Stimulated activated CD4-positive, alpha-beta T cell treated with anti-CD3 and anti-CD28 coated beads, Interleukin-15, amount 100 ng/mL, for 48 hours (primary cell): Measurements from ENCODE around the gene PCF11.

Experiments
- DNase-seq, 2 donors: peaks; one replicate each; pipeline ENCODE4 v3.0.0-alpha.2; 2020; ENCODE audit warnings: low read depth in 2 of 2

The PCF11 gene

DNA sequence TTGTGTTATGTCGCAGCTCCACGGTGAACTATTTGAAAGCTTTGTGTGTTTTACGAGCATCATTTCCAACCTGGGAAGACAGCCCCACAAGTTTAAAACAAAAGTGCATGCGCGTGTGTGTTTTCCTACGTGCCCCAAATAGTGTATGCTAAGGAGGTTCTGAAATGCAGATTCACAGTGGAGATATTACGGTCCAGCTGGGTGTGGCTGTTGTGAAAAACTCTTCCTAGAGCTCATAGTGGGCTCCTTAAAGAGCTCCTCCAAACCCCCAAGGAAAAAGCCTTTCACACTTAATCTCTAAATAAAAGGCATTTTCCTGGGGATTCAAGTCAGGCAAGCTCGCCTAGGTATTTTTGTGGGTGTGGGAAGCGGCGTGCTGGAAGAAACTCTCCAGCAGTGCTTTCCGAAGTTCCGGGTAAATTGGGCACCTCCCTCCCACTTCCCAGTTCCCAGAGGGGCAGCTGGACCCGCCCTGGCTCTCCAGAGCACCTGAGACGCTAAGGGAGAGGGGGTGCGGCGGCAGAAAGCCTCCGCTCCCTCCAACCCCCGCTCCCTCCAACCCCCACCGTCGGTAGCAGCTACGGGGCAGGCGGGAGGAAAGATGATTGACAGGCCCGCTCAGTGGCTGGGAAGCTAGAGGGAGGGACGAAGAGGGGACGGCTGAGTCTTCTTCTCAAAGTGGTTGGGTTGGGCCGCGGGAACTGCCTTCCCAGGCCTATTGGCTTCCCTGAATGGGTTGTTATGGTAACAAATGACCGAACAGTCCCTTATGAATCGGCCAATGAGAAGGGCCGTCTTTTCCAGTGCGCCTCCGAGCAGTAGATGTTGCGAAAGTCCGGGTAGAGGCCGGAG is 561 bp upstream of the PCF11 start:
- peak; percentile 97 for DNase-seq

DNA sequence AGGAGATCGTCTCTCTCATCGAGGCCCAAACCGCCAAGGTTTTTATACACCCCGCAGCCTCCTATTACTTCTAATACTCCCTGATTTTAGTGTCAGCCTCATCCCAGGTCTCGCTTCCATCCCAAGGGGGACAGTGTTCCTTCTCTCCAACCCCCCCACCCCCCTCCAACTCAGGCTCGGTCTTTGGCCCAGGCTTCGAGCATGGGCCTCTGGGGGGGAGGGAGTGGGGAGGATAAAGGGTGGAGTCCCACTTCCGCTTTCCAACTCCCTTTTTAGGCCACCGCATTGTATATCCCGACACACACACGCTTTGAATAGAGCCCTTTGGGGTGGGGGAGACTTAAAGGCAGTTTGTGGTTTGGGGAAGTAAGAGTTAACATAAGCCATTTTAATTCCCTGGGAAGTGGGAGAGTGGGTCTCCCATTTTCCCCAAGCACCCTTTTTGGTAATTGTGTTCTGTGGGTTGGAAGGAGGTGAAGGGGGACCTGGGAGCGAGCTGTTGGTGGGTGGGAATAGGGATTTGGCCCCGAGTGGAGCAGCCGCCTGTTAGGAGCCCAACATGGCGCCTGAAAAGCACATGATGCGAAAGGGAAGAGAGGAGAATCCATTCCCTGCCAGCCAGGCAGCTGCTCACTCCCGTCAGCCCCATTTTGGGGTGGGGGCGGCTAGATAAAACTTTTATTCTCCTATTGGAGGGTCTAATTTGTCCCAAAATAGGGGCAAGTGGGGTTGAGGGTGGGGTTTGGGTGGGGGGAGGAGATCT is 844 bp downstream of the PCF11 start:
- DNase-seq, result peak; percentile 30

- no peak for DNase-seq
Measured at GRCh38 chr11:83158357-83158786, 1.4 kb downstream of the PCF11 start.

DNA sequence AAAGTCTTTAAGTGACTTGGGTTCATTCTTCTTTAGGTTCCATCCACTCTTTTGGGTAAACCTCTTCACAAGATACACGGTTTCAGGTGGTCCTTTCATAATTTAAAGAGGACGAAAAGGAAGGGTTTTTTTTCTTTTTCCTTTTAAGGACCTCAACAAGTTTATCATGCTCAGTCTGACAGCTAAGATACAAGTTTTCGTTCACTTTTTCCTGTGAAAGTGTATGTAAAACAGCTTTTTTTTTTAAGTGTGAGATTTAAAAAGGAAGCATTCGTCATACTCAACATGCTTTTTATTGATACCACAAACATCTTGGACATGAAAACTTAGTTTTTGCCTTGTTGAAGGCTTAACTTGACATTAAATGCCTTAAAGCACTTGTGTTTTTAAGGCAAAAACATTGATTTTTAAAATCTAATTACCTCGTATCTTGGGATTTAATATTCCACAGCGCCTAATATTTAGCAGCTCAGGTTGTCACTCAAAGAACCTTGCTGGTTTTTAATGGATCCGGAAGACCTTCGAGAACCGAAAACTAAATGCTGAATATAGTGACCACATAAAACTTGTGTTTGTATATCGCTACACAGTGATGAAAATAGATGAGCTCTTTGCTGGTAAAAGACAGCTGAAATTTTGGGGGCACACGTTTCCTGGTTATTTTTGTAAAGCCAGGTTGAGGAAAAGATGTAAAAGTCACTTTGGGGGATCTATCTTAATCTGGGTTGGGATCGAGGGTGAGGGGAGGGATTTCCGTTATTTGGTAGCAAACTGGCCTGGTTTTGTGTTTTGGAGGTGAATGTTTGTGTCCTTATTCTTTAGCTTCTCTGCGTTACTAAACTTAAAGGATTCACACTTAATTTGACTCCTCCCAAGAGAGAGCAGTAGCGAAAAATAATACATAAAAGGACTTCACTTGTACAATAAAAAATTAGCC is 2.3 kb downstream of the PCF11 start:
- DNase-seq, result no peak

- DNase-seq, result no peak
Measured at GRCh38 chr11:83159902-83160865, 3.3 kb downstream of the PCF11 start.

DNA sequence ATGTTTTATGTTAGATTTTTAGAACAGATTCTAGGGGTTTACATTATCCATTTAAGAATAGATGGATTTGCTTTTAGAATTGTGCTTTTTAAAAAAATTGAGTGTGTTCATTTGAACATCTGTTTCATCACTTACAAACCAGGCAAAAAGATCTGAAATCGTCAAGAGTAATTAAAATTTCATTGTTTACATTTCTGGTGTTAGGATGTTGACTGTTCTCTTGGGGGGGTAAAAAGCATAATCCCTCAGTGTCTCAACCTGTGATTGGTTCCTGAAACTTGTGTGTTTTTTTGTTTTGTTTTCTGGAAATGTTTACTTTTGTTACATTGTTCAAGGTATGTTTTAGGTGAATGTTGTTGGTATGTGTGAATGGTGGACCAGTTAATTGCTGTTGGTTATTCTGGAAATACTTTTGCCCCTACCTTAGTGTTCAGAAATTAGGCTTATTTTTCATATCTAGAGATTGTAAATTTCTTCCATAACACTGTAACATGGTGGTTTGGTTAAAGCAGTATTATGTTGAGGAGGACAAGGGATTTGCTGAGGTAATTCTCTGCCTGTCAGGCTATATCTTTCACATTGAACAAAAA is 4.8 kb downstream of the PCF11 start:
- DNase-seq, result no peak

- DNase-seq, result no peak
Measured at GRCh38 chr11:83162377-83162776, 5.4 kb downstream of the PCF11 start.

DNA sequence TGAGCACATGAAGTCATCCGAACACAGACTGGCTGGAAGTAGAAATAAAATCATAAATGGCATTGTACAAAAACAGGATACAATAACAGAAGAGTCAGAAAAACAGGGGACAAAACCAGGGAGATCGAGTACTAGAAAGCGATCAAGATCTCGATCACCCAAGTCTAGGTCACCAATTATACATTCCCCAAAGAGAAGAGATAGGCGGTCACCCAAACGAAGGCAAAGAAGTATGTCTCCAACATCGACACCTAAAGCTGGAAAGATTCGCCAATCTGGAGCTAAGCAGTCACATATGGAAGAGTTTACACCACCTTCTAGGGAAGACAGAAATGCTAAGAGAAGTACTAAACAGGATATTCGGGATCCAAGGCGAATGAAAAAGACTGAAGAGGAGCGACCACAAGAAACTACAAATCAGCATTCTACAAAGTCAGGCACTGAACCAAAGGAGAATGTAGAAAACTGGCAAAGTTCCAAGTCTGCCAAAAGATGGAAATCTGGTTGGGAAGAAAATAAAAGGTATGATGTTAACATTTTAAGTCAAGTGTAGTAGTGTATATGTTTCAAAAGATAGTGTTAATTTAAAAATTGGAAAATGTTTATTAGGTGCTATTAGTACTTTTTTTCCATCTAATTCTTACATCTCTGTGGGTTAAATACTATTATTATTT is 9.4 kb downstream of the PCF11 start:
- no peak for DNase-seq

- no peak for DNase-seq
Measured at GRCh38 chr11:83168756-83169155, 11.8 kb downstream of the PCF11 start.

DNA sequence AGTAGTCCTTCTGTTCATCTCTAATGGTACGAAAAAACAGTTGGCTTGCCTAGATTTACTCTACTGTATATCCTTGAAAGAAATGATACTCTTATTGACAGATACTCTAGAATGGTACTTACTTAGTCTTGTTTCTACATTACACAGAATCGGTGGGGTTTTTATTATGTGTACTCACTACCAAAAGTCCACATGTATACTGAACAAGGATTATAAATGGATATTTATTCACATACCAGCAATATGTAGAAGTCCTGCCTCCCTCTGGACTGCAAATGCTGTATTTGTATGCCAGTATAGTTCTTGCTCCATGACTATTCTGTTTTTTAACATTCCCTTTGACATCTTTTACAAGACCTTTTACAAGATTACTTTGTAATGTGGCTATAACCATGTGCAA is 13.9 kb downstream of the PCF11 start:
- no peak for DNase-seq

DNA sequence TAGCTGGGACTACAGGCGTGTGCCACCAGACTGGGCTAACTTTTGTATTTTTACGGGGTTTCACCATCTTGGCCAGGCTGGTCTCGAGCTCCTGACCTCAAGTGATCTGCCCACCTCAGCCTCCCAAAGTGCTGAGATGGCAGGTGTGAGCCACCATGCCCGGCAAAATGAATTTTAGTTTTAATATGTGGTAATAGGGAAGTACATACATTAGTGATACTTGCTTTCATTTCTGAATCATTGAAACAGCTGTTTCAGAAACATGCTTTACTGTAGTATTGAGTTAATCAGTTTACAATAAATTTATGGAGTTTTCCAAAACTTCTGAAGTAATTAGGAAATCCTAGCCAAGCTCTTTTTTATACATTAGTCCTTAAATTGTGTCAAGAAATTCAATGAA is 15.6 kb downstream of the PCF11 start:
- DNase-seq, result no peak

- DNase-seq, result no peak
Measured at GRCh38 chr11:83174008-83174407, 17.1 kb downstream of the PCF11 start.

DNA sequence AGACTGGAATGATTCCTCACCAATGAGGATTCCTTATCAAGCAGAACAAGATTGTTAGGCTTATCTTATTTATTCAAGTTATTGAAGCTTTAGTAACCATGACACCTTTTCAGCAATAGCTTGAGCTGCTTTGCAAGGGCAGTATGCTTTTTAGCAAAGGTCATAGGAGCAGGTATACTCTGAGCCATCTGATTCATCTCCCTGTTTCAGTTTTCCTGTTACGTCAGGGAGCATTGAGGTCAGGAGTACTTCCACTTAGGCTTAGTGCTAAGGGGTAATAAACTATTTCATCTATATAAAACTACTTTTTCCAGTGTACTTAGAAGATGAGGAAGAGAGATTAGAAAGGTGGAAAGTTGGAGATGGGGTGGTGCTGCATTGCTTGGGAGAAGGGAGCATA is 18.9 kb downstream of the PCF11 start:
- DNase-seq, result no peak

GRCh38 chr11:83181815-83182214 is 24.9 kb downstream of the PCF11 start:
- no peak for DNase-seq

- DNase-seq, result no peak
Measured at GRCh38 chr11:83185767-83186166, 28.8 kb downstream of the PCF11 start.

GRCh38 chr11:83187465-83187864 is 30.5 kb downstream of the PCF11 start:
- no peak for DNase-seq

- DNase-seq, result no peak
Measured at GRCh38 chr11:83191491-83191890, 34.6 kb downstream of the PCF11 start.

GRCh38 chr11:83191986-83192385 is 35.1 kb downstream of the PCF11 start:
- DNase-seq, result no peak

GRCh38 chr11:83192606-83193245 is 35.8 kb downstream of the PCF11 start:
- no peak for DNase-seq
